Neural cell (in vitro differentiated cells): ENCODE measurements around the gene PLCL1. TPM values are rescaled to one million over a fixed set of nuclear protein-coding genes. Genes with fewer than 3 reads are reported as not detected.

Source experiments
- H2AFZ ChIP-seq: fragments of 200-600, 300-800 bp; sonication (generic), shearing (Covaris generic); 2 replicates; pipeline ENCODE4 v1.6.0; 2014; ENCODE audit warnings: low read depth, mild to moderate bottlenecking, antibody characterized with exemption, low read length, moderate library complexity
- H3F3A ChIP-seq: fragments of 200-600 bp; shearing (Covaris generic); 2 replicates; pipeline ENCODE4 v1.6.1; 2016; ENCODE audit warnings: mild to moderate bottlenecking, moderate library complexity, mixed read lengths, antibody characterized with exemption, low read length; ENCODE audit not compliant: insufficient read depth, poor library complexity, severe bottlenecking
- H3K27ac ChIP-seq: fragments of 200-600, 300-800 bp; sonication (generic), shearing (Covaris generic); 2 replicates; pipeline ENCODE4 v1.5.1; 2014; ENCODE audit warnings: mild to moderate bottlenecking, low read length, moderate library complexity
- H3K27me3 ChIP-seq: fragments of 300-800, 200-600 bp; sonication (generic), shearing (Covaris generic); 2 replicates; pipeline ENCODE4 v1.6.0; 2014; ENCODE audit warnings: mild to moderate bottlenecking, low read depth, low read length, moderate library complexity; ENCODE audit not compliant: insufficient read depth
- H3K36me3 ChIP-seq: fragments of 300-800, 200-600 bp; sonication (generic), shearing (Covaris generic); 2 replicates; pipeline ENCODE4 v1.5.1; 2014; ENCODE audit warnings: mild to moderate bottlenecking, antibody characterized with exemption, low read length, moderate library complexity; ENCODE audit not compliant: insufficient read depth
- H3K4me2 ChIP-seq: fragments of 300-800, 200-600 bp; sonication (generic), shearing (Covaris generic); 2 replicates; pipeline ENCODE4 v1.6.0; 2014; ENCODE audit warnings: mild to moderate bottlenecking, low read length
- H3K4me3 ChIP-seq: fragments of 300-800, 200-600 bp; sonication (generic), shearing (Covaris generic); 2 replicates; pipeline ENCODE4 v1.5.1; 2014; ENCODE audit warnings: mild to moderate bottlenecking, low read length, moderate library complexity
- H3K79me2 ChIP-seq: fragments of 200-600 bp; shearing (Covaris generic); replicated peaks from 2 replicates; pipeline ENCODE4 v1.6.0; 2014; ENCODE audit warnings: mild to moderate bottlenecking, low read length, moderate library complexity; ENCODE audit not compliant: insufficient read depth
- H3K9ac ChIP-seq: fragments of 300-800, 200-600 bp; sonication (generic), shearing (Covaris generic); 2 replicates; pipeline ENCODE4 v1.6.1; 2016; ENCODE audit warnings: mild to moderate bottlenecking, low read length, mixed read lengths
- H3K9me2 ChIP-seq: fragments of 200-600 bp; shearing (Covaris generic); 2 replicates; pipeline ENCODE4 v1.6.1; 2016; ENCODE audit warnings: mild to moderate bottlenecking, low read length, mixed read lengths; ENCODE audit not compliant: insufficient read depth
- H3K9me3 ChIP-seq: fragments of 200-600, 300-800 bp; sonication (generic), shearing (Covaris generic); 2 replicates; pipeline ENCODE4 v1.6.1; 2016; ENCODE audit warnings: mild to moderate bottlenecking, mixed run types, low read length, moderate library complexity, mixed read lengths
- H4K20me1 ChIP-seq: fragments of 200-600 bp; shearing (Covaris generic); 2 replicates; pipeline ENCODE4 v1.6.1; 2016; ENCODE audit warnings: mild to moderate bottlenecking, mixed run types; ENCODE audit not compliant: insufficient read depth
- EP300 ChIP-seq: fragments of 450-650 bp; conservative IDR thresholded peaks from 2 replicates; pipeline ENCODE4 v1.6.1; 2014; ENCODE audit warnings: antibody characterized with exemption, mild to moderate bottlenecking, moderate library complexity; ENCODE audit not compliant: poor library complexity, severe bottlenecking
- EZH2 ChIP-seq: fragments of 200-600, 300-800 bp; shearing (Covaris generic), sonication (generic); IDR thresholded peaks from 2 replicates; pipeline ENCODE4 v1.6.1; 2014; ENCODE audit warnings: antibody characterized with exemption, low read length, borderline replicate concordance, mild to moderate bottlenecking; ENCODE audit not compliant: insufficient read depth, poor library complexity, severe bottlenecking
- MXI1 ChIP-seq: fragments of 450-650 bp; conservative IDR thresholded peaks from 2 replicates; pipeline ENCODE4 v1.6.1; 2014; ENCODE audit warnings: antibody characterized with exemption, mild to moderate bottlenecking; ENCODE audit not compliant: poor library complexity, severe bottlenecking
- POLR2AphosphoS5 ChIP-seq: IDR thresholded peaks from 2 replicates; pipeline ENCODE4 v1.6.1; 2012
- RAD21 ChIP-seq: fragments of 450-650 bp; conservative IDR thresholded peaks from 2 replicates; pipeline ENCODE4 v1.6.1; 2014; ENCODE audit warnings: antibody characterized with exemption, mild to moderate bottlenecking, moderate library complexity
- SMC3 ChIP-seq: fragments of 450-650 bp; conservative IDR thresholded peaks from 2 replicates; pipeline ENCODE4 v1.6.1; 2014; ENCODE audit warnings: antibody characterized with exemption, mild to moderate bottlenecking, moderate library complexity; ENCODE audit not compliant: poor library complexity
- TAF1 ChIP-seq: IDR thresholded peaks from 2 replicates; pipeline ENCODE4 v1.6.1; 2012; ENCODE audit warnings: low read depth
- polyA plus RNA-seq: library from polyadenylated mRNA; depleted of rRNA; stranded (reverse); fragments of >200 nt; gene quantifications from 2 replicates; pipeline ENCODE4 v1.2.3, GENCODE V29; 2014
- TF ChIP-seq, protein P1 (sequence below): IDR thresholded peaks from 2 replicates; pipeline ENCODE4 v1.6.1; 2012; ENCODE audit warnings: borderline replicate concordance
- TF ChIP-seq, protein P2 (sequence below): fragments of 450-650 bp; IDR thresholded peaks from 2 replicates; pipeline ENCODE4 v1.5.1; 2014; ENCODE audit warnings: antibody characterized with exemption, mild to moderate bottlenecking, moderate library complexity; ENCODE audit not compliant: poor library complexity, severe bottlenecking

The PLCL1 gene
- polyA plus RNA-seq, 1 donor from 2014 or later: 6.8 TPM

DNA sequence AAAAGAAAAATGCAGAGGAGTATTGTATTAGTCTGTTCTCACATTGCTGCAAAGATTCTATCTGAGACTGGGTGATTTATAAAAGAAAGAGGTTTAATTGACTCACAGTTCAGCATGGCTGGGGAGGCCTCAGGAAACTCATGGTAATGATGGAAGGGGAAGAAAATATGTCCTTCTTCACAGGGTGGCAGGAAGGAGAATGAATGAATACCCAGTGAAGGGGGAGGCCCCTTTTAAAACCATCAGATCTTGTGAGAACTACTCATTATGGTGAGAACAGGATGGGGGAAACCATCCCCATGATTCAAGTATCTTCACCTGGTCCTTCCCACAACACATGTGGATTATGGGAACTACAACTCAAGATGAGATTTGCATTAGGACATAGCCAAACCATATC, 9.1 kb upstream of the PLCL1 start:
- no peaks in the 10 kb centered on the region for H3F3A ChIP-seq
- no peak overlapping the region for H3K9ac ChIP-seq
- H3K4me3 ChIP-seq: no peak overlapping the region
- H3K9me3 ChIP-seq: no peaks in the 10 kb centered on the region
- no peak overlapping the region for H2AFZ ChIP-seq
- H3K9me2 ChIP-seq: no peaks in the 10 kb centered on the region
- TF ChIP-seq TAF1 (no peak), SMC3 (no peak), MXI1 (no peak), POLR2AphosphoS5 (no peak), EP300 (no peak), EZH2 (no peak)
- TF ChIP-seq, protein P1, sequence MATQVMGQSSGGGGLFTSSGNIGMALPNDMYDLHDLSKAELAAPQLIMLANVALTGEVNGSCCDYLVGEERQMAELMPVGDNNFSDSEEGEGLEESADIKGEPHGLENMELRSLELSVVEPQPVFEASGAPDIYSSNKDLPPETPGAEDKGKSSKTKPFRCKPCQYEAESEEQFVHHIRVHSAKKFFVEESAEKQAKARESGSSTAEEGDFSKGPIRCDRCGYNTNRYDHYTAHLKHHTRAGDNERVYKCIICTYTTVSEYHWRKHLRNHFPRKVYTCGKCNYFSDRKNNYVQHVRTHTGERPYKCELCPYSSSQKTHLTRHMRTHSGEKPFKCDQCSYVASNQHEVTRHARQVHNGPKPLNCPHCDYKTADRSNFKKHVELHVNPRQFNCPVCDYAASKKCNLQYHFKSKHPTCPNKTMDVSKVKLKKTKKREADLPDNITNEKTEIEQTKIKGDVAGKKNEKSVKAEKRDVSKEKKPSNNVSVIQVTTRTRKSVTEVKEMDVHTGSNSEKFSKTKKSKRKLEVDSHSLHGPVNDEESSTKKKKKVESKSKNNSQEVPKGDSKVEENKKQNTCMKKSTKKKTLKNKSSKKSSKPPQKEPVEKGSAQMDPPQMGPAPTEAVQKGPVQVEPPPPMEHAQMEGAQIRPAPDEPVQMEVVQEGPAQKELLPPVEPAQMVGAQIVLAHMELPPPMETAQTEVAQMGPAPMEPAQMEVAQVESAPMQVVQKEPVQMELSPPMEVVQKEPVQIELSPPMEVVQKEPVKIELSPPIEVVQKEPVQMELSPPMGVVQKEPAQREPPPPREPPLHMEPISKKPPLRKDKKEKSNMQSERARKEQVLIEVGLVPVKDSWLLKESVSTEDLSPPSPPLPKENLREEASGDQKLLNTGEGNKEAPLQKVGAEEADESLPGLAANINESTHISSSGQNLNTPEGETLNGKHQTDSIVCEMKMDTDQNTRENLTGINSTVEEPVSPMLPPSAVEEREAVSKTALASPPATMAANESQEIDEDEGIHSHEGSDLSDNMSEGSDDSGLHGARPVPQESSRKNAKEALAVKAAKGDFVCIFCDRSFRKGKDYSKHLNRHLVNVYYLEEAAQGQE: no peak
- TF ChIP-seq, protein P2, sequence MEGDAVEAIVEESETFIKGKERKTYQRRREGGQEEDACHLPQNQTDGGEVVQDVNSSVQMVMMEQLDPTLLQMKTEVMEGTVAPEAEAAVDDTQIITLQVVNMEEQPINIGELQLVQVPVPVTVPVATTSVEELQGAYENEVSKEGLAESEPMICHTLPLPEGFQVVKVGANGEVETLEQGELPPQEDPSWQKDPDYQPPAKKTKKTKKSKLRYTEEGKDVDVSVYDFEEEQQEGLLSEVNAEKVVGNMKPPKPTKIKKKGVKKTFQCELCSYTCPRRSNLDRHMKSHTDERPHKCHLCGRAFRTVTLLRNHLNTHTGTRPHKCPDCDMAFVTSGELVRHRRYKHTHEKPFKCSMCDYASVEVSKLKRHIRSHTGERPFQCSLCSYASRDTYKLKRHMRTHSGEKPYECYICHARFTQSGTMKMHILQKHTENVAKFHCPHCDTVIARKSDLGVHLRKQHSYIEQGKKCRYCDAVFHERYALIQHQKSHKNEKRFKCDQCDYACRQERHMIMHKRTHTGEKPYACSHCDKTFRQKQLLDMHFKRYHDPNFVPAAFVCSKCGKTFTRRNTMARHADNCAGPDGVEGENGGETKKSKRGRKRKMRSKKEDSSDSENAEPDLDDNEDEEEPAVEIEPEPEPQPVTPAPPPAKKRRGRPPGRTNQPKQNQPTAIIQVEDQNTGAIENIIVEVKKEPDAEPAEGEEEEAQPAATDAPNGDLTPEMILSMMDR: no peak
- H3K27me3 ChIP-seq: no peaks in the 10 kb centered on the region
- H3K36me3 ChIP-seq: no peaks in the 10 kb centered on the region
- no peak overlapping the region for H3K4me2 ChIP-seq
- H3K27ac ChIP-seq: no peak overlapping the region
- no peaks in the 10 kb centered on the region for H4K20me1 ChIP-seq
- H3K79me2 ChIP-seq: no peaks in the 10 kb centered on the region

DNA sequence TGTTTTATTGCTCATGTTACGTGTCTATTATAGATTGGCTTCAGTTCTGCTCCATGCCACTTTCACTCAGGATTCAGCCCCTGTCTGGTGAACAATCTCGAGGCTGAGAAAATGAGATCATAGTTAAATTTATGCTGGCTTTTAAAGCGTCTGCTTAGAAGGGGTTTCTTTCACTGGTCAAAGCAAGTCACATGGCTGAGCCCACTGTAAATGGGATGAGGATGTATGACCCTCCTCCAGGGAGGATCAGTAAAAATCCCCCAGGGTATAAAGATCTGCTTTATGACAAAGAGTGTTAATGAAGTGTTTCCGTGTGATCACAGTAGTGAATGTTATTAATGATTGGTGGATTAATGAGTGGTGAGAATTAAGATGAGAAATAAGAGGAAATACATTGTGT, 6.2 kb upstream of the PLCL1 start:
- TF ChIP-seq MXI1: no peak
- no peak for TF ChIP-seq TAF1
- no peak for TF ChIP-seq POLR2AphosphoS5
- TF ChIP-seq RAD21: no peak
- TF ChIP-seq SMC3: no peak
- TF ChIP-seq, protein P2: no peak
- no peak for TF ChIP-seq EP300
- no peak for TF ChIP-seq EZH2
- TF ChIP-seq, protein P1: no peak
- H4K20me1 ChIP-seq: no peaks in the 10 kb centered on the region
- H3K36me3 ChIP-seq: no peaks in the 10 kb centered on the region
- H3K79me2 ChIP-seq: no peaks in the 10 kb centered on the region
- H3K9me3 ChIP-seq: no peaks in the 10 kb centered on the region
- H3F3A ChIP-seq: no peaks in the 10 kb centered on the region
- H3K27me3 ChIP-seq: no peaks in the 10 kb centered on the region
- no peak overlapping the region for H2AFZ ChIP-seq
- H3K9ac ChIP-seq: no peak overlapping the region
- no peak overlapping the region for H3K4me3 ChIP-seq
- no peak overlapping the region for H3K27ac ChIP-seq
- H3K4me2 ChIP-seq: no peak overlapping the region
- no peaks in the 10 kb centered on the region for H3K9me2 ChIP-seq
